SK-N-MC (cell line): ENCODE results near the gene CUL9.

Experiments
- EZH2 ChIP-seq: fragments of 200-600 bp; sonication (generic); IDR thresholded peaks from one replicate; pipeline ENCODE4 v1.6.1; 2017; ENCODE audit warnings: antibody characterized with exemption
- POLR2AphosphoS5 ChIP-seq: IDR thresholded peaks from 2 replicates; pipeline ENCODE4 v1.6.1; 2012; ENCODE audit warnings: mild to moderate bottlenecking, low read depth, low read length, borderline replicate concordance

GRCh38 chr6:43176423-43176786 is 5.6 kb upstream of the CUL9 start:
- TF ChIP-seq EZH2 (no peak), POLR2AphosphoS5 (no peak)
